Activated T-helper 1 cell treated with anti-CD3 and anti-CD28 coated beads, Interleukin-2, amount 50 U/mL, for 16 hours (primary cell): ENCODE results near the gene CALML6.

Experiments used
- DNase-seq, 2 donors: peaks; one replicate each; pipeline ENCODE4 v3.0.0-alpha.2; 2020; ENCODE audit warnings: low read depth in 1 of 2, low spot score in 1 of 2

The CALML6 gene

DNA sequence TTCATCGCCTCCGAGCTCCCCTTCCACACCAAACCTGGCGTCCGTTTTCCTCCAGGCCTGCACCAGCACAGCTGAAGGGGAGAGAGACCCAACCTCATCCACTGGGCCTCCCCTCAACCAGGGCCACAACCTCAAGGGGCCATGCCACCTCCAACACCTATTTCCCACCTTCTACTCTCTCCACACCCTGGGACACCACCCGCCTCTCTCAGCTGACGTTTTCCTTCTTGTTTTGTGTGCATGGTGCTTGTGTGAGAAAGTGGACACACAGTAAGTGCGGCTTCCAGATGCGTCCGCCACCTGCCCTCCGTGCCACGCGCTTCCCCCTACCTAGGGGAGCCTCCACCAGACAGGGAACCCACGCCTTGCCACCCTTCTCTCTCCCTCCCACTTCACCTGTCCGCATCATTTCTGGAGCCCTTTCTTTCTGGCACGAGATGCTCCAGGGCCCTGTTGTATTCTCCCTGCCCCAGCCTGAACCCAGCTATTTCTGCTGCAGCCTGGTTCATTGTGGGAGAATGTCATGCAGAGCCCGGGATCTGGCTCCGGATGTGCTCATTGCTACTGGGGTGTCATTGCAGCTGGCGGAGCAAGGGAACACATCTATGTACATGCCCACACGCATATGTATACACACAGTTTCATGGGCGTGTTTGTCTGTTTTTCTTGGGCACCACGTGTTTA, 22.8 kb upstream of the CALML6 start:
- no peak for DNase-seq

DNA sequence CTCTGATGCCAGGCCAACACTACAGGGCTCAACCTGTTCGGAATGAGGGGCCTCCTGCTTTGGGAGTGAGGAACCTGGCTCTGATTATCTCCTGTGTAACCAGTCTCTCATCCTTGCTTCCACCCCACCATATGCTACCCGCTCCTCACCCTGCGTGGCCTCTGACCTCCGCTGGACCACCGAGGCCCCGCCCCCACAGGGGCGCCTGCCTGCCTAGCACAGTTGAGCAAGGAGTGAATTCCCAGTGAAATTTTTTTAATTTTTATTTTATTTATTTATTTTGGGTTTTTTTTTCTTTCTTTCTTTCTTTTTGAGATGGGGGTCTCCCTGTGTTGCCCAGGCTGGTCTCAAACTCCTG, 22.3 kb upstream of the CALML6 start:
- DNase-seq, result no peak

DNA sequence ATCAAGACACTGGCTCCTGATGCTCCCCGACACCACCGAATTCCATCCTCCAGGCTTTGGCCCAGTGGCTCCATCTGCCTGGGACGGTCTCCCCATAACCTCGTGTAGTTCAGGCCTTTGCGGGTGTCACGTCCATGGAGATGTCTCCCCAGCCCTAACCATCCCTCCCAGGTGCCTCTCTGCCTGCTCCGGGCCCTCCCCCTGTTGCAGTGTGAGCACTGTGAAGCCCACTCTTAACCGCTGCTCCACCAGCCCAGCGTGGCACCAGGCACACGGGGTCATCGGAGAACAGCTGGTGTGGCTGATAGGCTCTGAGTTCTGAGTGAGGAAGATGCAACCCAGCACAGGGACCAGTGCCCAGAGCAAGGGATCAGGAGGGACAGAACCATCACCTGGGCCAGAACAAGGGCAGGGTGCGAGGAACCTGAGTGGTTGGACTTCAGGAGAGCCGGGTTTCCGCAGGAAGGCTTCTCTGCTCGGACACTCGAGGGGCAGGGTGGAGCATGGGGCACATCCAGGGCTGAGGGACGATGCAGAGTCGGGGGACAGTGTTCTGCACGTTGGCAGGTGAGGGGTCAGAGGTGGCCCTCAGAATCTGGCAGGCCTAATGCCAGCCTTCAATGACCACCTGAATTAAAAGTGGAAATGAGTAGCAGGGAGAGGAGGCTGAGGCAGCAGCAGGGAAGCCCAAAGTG, 21.6 kb upstream of the CALML6 start:
- no peak for DNase-seq

DNA sequence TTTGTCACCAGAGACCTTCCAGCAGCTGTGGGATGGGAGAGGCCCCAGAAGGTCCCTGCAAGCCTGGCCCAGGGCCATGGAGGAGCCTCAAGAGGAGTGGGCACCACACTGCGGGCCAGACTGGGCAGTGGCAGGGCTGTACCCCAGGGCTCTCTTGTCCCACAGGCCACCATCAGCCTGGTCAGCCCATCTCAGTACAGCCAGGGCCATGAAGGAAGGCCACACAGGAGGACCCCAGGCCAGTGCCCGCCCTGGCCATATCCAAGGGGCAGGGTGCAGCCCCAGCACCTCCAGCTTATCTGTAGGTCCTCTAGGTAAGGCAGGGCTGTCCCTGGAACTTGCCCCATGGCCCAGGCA, 21.1 kb upstream of the CALML6 start:
- no peak for DNase-seq

DNA sequence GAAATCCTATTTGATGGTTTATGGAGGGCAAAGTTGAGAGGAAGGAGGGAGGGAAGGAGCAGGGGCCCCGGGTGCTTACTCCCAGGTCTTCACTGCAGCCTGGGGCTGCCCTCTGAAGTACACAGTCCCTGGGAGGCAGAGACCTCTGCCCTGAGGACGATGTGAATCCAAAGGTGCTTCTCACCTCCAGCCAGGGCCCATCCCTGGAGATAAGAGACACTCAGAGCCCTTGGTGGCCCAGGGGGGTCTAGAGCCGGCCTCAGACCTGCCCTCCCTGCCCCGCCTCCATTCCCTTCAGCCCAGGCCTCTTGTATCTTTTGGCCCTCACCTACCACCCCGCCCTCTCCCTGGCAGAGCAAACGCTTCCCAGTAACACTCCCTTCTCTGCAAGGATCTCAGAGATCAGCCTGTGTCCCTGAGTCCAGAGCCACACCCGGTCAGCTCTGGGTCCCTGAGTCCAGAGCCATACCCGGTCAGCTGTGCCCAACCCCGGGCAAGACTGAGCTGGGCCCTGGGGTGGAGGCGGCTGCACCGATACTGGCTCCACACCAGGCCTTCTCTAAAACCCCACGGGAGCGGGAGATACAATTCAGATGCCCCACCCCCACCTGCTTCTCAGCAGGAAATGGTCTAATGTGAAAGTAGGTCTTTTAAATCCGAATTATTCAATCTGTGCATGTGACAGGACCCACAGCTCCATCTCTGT, 20.6 kb upstream of the CALML6 start:
- no peak for DNase-seq

DNA sequence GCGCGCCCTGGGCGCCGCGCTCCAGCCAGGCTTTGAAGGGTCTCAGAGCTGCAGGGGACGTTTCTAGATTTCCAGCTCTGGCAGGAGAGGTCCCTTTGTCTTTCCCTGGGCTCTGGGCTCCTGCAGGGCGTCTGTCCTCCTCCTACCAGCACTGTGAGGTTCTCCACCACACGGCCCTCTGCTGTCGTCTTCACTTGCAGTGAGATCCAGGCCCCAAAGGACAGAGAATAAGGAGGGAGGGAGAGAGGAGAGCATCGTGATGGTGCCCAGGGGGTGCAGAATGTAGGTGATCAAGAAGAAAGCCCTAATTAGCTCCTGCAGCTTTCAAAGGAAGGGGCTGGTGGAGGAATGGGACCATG, 20.0 kb upstream of the CALML6 start:
- DNase-seq, result no peak

DNA sequence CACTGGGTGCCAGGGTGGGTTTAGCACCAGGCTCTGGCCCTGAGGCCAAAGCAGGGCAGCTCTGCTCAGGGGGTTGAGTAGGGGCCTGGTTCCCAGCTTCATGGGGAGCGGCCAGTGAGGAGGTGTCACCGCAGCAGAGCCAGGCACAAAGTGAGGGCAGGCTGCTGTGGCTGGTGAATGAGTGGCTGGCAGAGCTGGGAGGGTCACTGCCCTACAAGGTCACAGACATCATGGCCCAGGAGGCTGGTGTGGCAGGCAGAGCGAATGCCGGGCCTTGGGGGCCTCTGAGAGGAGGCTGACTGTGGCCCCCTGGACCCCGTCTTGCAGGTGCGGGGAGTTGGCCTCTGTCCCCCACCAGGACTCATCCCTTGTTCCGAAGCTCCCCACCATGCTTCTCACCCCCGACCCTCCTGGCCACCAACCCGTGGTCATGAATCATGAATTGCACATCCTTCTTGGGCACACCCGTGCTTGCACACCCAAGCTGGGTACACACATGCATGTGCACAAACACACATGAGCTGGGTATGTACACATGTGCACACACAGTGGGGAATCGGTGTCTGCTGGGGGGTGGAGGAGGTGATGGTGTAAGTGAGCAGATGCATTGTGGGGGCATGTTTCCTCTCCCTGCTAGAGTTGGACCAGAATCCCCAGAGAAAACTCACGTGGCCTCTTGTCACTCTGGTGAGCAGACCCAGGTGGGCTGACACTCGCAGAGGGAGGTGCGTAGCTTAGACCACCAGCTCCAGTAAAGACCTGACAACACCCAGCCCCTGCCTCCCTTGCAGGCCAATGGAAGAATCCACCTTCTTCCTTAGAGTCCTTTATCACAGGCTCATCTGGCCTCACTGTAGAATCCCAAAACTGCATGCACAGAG, 19.4 kb upstream of the CALML6 start:
- DNase-seq, result no peak

DNA sequence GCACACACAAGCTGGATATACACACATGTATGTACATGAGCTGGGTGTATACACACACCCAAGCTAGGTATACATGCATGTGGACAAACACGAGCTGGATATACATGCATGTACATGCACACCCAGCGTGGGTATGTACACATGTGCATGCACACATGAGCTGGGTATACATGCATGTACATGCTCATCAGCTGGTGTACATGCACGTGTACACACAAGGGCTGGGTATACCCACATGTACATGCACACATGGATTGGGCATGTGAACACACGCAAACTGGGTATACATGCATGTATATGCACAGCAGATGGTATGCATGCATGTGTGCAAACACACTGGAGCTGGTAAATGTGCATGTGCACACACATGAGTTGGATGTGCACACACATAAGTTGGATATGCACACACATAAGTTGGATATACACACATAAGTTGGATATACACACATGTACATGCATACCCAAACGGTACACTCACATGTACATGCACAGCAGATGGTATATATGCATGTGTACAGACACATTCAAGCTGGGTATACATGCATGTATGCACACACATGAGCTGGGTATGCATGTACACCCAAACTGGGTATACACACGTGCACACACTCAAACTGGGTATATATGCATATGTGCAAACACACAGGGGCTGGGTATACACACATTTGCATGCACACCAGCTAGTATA, 16.7 kb upstream of the CALML6 start:
- no peak for DNase-seq

DNA sequence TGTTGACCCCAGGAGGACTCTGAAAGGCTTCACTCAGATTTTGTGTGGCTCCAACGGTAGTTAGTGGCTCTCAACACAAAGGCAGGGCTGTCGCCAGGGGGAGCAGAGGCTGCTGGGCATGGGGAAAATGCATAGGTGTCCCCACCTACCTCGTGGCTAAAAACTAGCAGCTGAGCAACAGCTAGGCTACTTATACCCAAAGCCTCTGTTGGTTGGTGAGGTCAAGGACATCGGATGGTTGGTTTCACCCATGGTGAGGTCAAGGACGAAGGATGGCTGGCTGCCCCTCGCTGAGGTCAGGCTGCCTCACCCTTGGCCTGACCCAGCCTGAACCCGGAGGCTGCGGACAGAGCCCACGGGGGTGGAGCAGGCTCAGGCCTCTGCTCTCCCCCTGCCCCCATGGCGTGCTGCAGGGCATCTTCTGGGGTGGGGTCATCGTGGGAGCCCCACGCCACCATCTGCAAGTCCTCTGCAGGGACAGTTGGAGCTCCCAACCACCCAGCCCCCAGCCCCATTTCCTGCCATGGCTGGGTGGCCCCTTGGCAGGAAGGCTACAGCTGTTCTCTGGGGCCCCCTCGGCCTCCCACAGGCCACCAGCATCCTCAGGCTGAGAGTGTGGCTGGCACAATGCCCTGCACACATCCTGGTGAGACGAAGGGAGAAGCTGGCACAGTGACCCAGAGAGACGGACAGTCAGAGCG, 15.6 kb upstream of the CALML6 start:
- DNase-seq, result no peak

DNA sequence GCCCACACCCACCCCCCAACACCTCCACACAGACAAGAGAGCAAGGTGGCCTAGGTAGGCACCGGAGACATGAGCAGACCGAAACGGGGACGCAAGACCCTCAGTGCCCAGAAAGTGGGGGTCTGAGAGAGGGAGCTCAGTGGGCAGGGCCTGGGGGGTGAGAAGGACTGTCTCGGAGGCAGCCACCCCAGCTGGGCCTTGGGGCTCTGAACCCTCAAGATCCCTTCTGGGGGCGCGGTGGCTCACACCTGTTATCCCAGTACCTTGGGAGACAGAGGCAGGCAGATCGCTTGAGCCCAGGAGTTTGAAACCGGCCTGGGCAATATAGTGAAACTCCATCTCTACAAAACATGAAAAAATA, 15.1 kb upstream of the CALML6 start:
- no peak for DNase-seq

DNA sequence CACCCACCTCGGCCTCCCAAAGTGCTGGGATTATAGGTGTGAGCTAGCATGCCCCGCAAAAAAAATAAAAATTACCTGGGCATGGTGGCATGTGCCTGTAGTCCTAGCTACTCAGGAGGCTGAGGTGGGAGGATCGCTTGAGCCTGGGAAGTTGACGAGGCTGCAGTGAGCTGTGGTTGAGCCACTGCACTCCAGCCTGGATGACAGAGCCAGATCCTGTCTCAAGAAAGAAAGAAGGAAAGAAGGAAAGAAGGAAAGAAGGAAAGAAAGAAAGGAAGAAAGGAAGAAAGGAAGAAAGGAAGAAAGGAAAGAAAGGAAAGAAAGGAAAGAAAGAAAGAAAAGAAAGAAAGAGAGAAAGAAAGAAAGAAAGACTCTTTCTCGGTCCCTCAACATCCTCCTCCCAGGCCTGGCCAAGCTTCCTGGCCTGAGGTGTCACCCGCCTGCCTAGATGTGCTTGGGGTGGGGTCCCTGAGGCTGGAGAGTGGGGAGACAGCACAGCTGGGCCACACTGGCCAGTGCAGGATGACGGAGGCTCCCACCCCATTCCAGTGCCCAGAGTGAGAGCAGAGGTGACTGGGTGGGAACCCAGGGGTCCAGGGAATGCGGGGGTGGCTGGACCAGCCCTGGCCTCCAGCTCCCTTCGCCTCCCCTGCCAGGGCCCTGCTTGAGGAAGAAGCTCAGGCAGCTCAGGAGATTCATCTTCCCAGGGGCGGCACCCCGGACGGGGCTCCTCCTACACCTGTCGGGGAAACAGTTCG, 14.0 kb upstream of the CALML6 start:
- no peak for DNase-seq

DNA sequence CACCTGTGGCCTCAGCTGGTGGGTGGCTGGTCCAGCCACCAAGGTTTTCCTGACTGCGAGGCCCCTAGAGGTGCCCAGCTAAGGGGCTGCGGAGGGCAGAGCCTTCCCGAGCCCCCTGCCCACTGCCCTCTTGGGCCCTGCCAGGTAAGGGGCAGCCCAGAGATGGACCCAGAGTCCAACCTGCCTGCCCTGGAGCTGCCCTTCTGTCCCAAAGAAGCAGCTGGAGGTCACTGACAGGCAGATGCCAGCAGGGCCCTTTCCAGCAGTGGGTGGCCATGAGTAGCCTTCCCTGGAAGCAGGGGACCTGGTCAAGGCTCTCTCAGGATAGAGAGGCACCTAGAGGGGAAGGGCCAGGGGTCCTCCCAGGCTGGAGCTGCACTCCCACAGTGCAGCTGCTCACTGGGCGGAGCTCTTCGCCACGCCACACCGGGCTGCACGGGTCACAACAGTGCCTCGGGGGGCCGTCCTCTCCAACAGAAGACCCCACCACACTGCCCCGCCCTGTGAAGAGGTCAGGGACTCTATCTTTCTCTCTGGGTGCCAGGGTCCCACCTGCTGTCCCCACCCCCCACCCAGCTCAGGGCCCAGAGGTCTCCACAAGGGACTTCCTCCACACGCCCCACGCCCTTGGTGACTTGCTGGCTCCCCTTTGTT, 13.3 kb upstream of the CALML6 start:
- no peak for DNase-seq

DNA sequence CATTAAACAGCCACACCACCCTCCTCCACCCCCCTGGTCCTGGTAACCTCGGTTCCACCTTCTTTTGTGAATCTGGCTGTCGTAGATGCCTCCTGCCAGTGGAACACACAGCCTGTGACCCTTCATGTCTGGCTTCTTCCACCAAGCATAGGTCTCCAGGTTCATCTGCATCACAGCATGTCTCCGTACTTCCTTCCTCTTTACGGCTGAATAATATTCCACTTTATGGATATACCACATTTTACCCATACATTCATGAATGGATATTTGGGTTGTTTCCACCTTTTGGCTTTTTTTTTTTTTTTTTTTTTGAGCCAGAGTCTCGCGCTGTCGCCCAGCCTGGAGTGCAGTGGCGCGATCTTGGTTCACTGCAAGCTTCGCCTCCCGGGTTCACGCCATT, 11.8 kb upstream of the CALML6 start:
- no peak for DNase-seq

DNA sequence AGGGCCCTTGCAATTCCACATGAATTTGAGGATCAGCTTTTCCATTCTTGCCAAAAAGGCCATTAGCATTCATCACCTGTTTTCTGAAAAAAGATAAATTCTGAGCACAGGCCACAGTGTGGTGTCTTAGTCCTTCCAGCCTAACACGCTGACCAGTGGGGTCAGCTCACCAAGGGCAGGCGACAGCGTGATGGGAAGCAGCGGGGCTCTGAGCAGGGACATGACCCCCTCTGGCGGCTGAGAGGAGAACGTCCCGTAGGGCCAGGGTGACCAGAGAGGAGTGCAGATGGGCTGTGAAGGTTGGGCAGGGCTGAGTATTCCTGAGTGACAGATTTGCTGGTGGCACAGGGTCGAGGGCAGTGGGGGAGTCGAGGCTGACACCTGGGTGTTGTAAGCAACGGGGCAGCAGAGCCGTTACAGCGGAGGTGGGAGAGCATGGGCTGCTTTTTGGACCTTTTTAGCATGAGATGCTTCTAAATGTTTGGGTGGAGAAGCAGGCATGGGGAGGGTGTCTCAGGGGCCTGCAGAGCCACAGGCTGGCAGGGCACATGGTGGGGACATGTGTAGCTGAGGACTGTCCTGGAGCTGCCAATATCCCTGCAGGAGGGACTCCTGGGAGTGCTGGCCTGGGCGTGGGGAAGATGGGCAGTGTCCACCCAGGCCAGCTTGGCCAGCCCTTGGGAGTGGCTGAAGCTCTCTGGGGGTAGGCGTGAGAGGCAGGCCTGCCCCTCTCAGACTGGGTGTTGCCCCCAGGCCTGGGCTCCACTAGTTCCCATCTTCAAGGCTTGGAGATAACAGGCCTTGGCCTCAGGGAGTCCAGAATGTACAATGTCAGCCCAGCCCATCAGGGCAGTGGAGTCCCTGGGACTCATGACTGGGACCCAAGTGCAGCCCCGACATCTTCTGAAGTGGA, 8.6 kb upstream of the CALML6 start:
- DNase-seq, result peak; percentile 39 to 50

DNA sequence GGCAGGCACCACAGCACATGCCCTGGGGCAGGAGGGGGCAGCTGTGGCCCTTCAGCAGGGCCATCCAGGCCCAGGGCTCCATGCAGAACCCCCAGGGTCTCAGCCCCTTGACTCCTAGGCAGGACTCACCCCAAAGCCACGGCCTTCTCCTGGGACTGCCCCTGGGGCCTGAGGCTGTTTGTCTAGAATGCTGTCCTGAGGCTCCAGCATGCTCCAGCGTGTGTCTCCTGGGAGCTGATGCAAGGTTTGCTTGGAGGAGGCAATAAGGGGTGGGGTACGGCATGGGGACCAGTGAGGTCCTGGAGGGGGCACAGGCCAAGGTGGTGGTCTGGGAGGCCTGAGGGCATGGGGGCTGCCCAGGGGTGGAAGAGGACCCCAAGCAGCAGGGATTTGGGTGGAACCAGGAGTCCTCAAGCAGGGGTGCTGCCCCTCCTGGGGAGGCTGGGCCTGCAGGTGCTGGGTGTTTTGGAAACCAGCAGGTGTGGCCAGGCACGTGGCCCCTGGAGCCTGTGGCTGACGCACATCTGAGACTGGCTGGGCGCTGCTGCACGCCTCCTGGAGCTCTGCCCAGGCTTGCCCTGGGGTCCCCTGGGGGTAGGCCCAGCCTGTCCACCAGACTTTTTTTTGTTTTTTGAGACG, 7.8 kb upstream of the CALML6 start:
- DNase-seq, result no peak

DNA sequence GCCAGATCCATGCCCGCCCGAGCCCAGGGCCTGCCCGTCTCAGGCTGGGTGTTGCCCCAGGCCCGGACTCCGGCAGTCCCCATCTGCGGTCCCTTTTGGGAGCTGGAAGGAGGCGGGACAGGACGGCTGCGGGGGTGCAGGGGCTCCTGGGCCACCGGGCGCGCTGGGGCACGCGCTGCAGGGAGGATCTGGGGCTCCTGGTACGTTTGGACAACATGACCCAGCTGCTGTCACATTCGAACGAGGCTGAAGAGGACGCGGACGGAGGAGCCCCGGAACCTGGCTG, 6.6 kb upstream of the CALML6 start:
- DNase-seq, result no peak

DNA sequence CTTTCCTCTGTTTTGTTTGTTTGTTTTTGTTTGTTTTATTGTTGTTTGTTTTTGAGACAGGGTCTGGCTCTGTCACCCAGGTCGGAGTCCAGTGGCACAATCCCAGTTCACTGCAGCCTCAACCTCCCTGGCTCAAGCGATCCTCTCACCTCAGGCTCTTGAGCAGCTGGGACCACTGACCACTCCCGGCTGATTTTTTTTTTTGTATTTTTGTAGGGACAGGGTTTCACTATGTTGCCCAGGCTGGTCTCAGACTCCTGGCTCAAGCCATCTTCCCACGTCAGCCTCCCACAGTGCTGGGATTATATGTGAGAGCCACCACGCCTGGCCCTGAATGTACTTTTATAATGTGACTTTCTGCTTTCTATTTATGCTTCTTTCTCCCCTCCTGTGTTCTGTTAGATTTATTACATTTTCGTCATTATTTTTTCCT, 5.0 kb upstream of the CALML6 start:
- DNase-seq, result no peak
